Caki2 (cell line): ENCODE data around the gene PES1. TPM values are rescaled to one million over a fixed set of nuclear protein-coding genes. Genes with fewer than 3 reads are reported as not detected.
"Not testable (repeated sequence)": the region's sequence is repeated elsewhere in the genome, so short reads cannot be mapped to it uniquely, and the experiment has no call there.

Experiments
- DNase-seq: peaks from one replicate; pipeline ENCODE4 v3.0.0-alpha.2; 2015; ENCODE audit warnings: low read depth
- in situ Hi-C: cut with HindIII; loops from 2 replicates; pipeline ENCODE4 v1.10.0; 2016; ENCODE audit warnings: low sequenced_read_pairs, low pct_unique_long_range_greater_than_20kb, mixed read lengths
- total RNA-seq: library from RNA; depleted of rRNA; stranded (reverse); fragments of >200 nt; shearing (Covaris generic); gene quantifications from 2 replicates; pipeline ENCODE4 v1.2.3, GENCODE V29; 2014; ENCODE audit warnings: low replicate concordance; rRNA removed

Gene PES1
- total RNA-seq = 179 and 184 TPM in 2 replicates

DNA sequence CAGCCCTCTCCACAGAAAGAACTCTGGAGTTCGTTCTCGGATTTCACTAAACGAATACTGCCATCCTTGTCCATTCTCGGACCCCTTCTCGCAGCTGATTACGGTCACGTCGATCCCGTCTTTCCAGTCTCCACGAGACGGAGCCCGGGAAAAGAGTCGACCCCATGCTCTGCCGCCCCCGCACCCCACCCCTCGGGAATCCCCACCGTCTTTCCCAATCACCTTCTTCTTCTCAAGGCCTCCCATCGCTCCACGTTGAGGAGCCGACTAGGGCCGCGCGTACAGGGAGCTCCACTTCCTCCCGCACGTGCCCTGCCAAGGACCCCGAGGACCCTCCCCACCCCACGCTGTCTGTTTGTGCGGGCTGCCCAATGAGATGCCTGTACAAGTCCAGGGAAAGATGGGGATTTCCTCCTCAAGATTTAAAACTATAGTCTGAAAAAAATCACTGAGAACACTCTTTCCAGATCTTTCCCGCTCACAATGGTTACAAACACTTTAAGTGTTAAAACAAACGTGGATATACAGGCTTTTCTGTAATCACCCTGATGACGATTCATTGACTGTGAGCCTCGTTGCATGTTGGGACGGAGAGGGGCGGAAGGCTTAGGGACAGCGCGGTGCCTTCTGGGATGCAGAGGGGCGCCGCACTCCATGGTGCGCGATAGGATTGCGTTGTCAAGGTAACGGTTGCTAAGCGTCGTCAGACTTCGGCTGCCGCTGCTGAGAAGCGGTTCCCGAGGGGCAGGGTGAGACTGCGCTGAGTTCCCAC is at the start of gene PES1:
TSS of gene PES1 (minus strand) at position 323 of the 772 bp plus-strand sequence. CDS start at position 246, 77 bp downstream.
- peak; percentile 99 for DNase-seq
- in situ Hi-C loops = no loop called here

DNA sequence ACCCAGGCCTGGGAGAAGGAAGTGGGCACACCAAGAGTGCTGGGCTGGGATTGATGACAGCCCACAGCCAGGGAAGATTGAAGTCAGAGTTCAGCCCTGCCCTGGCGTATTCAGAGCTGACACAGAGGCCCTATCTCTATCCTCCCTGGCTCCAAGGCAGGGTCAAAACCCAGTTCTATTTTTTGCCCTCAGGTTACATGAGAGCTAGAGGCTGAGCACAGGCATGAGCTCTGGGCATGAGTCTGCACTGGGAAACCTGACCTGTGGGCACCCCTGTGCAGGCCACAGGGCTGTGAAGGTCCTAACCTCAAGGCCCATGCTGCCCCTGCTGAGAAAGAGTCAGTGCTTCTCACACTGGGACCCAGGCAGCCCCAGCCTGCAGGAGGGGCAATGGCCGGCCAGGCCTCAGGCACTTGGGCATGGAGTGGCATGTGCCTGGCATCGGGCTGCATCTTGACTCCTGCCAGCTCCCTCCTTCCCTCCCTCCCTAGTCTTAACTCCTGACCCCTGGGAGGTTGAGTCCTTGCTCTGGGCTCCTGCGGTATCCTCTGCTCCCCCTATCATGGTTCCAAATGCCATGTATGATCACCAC is 49.2 kb upstream of the PES1 start:
- in situ Hi-C loops = no loop called here

GRCh38 chr22:30640361-30640760 is 48.7 kb upstream of the PES1 start:
- DNase-seq = no peak
- in situ Hi-C loops = no loop called here

More for the DNA sequence above, 49.2 kb upstream of the PES1 start:
- DNase-seq = no peak

DNA sequence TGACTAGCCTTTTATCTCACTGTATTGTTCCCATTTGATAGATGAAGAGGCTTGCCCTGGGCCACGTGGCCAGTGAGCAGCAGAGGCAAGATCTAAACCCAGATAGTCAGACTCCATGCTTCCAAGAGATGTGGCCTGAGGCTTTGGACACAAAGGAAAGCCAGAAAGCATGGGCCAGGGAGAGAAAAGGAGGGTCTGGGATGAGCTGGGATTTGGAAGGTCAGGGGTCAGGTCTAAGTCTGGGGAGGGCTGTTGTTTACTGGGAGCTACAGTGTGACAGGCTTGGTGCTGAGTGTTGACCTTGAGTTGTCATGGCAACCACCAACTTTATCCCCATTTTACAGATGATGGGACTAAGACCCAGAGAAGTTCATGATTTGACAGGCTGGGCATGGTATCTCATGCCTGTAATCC is 46.0 kb upstream of the PES1 start:
- in situ Hi-C loops = no loop called here

DNA sequence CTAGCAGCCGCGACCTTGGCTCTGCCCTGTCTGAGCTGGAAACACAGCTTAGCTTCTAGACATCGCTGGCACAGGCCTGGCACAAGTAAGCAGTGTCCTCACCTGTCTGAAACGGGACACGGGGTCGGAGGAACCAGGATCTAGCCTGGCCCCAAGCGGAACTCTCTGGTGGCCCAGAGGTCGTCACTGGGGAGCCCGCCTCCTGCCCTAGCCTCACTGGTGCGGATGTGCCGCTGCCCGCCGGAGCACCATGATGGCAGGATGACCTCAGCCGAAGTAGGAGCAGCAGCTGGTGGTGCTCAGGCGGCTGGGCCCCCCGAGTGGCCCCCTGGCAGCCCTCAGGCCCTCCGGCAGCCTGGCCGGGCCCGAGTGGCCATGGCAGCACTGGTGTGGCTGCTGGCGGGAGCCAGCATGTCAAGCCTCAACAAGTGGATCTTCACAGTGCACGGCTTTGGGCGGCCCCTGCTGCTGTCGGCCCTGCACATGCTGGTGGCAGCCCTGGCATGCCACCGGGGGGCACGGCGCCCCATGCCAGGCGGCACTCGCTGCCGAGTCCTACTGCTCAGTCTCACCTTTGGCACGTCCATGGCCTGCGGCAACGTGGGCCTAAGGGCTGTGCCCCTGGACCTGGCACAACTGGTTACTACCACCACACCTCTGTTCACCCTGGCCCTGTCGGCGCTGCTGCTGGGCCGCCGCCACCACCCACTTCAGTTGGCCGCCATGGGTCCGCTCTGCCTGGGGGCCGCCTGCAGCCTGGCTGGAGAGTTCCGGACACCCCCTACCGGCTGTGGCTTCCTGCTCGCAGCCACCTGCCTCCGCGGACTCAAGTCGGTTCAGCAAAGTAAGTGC is 44.7 kb upstream of the PES1 start:
- in situ Hi-C loops = no loop called here
- no peak for DNase-seq

More for the DNA sequence above, 46.0 kb upstream of the PES1 start:
- peak; percentile 10 for DNase-seq

DNA sequence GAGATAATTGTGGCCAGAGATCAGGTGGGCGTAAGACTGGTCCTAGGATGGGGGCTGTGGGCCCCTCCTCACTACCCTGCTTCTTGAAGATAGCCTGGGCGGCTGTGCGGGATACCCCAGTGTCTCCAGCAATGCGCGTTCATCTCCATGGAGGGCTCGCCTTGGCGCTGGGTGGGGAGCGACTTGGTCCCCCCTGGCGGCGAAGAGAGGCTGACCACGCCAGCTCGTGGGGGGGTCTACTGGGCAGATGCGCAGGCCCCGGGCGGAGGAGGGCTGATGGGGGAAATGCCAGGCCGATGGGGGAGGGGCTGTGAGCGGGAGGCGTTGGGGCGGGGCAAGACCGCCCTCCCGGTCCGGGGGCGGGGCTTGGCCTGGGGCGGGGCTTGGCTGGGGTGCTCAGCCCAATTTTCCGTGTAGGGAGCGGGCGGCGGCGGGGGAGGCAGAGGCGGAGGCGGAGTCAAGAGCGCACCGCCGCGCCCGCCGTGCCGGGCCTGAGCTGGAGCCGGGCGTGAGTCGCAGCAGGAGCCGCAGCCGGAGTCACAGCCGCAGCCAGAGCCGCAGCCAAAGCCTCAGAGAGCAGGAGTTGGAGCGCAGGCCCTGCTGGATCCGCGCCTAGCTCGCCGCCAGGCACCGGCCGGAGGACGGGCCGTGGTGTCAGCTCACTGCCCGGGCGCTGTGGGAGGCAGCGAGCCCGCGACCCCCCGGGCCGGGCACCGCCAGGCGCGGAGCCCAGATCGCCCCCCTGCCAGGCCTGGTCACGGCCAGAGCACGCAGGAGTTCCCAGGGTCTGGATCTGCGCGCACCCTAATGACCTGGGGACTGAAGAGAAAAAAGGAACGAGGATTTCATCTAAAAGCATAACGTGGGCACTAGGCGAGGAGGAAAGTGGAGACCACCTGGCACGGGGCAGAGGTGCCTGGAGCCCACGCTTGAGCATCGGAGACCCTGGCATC is 43.8 kb upstream of the PES1 start, which contains the start of gene SLC35E4:
TSS of gene SLC35E4 (plus strand) at position 509 of the 953 bp plus-strand sequence. CDS start 670 bp downstream, outside the sequence.
- in situ Hi-C loops = no loop called here

GRCh38 chr22:30634471-30635233 is 42.9 kb upstream of the PES1 start:
- DNase-seq = peak; percentile 78
- in situ Hi-C loops = no loop called here

More for the DNA sequence above, 43.8 kb upstream of the PES1 start, which contains the start of gene SLC35E4:
- DNase-seq = peak; percentile 79

DNA sequence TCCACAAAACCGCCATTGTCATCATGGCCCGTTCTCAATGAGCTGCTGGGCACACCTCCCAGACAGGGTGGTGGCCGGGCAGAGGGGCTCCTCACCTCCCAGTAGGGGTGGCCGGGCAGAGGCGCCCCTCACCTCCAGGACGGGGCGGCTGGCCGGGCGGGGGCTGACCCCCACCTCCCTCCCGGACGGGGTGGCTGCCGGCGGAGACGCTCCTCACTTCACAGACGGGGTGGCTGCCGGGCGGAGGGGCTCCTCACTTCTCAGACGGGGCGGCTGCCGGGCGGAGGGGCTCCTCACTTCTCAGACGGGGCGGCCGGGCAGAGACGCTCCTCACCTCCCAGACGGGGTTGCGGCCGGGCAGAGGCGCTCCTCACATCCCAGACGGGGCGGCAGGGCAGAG is 39.8 kb upstream of the PES1 start:
- DNase-seq, in situ Hi-C loops: not testable (repeated sequence)

- in situ Hi-C loops = no loop called here
Measured at GRCh38 chr22:30628491-30628890, 36.8 kb upstream of the PES1 start.

DNA sequence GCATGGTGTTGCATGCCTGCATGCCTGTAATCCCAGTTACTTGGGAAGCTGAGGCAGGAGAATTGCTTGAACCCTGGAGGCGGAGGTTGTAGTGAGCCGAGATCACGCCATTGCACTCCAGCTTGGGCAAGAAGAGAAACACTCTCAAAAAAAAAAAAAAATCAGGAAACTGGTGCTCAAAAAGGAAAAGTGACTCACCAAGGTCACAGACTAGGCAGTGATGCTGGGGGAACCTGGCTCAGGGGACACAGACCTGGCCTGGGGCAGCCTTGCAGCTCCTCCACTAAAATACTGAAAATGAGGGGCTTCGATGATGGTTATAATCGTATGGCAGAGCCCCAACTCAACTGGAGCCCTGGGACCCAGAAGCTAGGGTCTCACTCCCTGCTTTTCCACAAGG is 35.8 kb upstream of the PES1 start:
- DNase-seq = no peak
- in situ Hi-C loops = no loop called here

More at GRCh38 chr22:30628491-30628890, 36.8 kb upstream of the PES1 start:
- no peak for DNase-seq

DNA sequence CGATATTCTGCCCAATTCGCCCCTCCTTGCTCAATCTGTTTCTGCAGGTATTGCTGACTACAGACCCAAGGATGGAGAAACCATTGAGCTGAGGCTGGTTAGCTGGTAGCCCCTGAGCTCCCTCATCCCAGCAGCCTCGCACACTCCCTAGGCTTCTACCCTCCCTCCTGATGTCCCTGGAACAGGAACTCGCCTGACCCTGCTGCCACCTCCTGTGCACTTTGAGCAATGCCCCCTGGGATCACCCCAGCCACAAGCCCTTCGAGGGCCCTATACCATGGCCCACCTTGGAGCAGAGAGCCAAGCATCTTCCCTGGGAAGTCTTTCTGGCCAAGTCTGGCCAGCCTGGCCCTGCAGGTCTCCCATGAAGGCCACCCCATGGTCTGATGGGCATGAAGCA is 34.7 kb upstream of the PES1 start:
- no peak for DNase-seq
- in situ Hi-C loops = no loop called here

- in situ Hi-C loops, DNase-seq: not testable (repeated sequence)
Measured at GRCh38 chr22:30619909-30620308, 28.2 kb upstream of the PES1 start.

- in situ Hi-C loops = no loop called here
- no peak for DNase-seq
Measured at GRCh38 chr22:30617819-30618218, 26.1 kb upstream of the PES1 start.

DNA sequence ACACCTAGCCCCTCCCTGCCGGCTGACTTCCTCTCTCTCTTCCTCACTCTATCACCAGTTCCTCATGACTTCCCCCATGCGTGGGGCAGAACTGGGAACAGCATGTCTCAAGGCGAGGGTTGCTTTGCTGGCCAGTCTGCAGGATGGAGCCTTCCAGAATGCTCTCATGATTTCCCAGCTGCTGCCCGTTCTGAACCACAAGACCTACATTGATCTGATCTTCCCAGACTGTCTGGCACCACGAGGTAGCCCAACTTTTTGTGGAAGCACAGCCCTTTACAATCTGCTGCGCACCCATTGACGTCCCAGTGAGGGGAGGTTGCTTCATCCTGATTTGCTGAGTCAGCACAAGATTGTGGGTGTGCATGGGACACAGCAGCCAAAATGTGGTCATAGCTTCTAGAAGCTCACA is 23.8 kb upstream of the PES1 start:
- in situ Hi-C loops = no loop called here
- DNase-seq = no peak

- DNase-seq = no peak
- in situ Hi-C loops = no loop called here
Measured at GRCh38 chr22:30614879-30615278, 23.2 kb upstream of the PES1 start.

DNA sequence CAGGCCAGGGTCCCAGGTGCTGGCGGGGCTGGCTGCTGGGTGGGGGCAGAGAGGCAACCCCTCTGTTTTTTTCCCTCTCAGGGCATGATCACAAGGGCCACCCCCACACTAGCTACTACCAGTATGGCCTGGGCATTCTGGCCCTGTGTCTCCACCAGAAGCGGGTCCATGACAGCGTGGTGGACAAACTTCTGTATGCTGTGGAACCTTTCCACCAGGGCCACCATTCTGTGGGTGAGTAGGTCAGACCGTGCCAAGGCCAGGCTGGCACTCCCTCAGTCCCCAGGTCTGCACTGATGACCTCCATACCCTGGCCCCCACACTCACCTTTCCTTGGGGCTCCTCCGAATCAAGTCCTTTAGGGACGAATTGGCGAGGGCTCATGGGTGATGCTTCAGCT is 22.6 kb upstream of the PES1 start:
- in situ Hi-C loops = no loop called here
- no peak for DNase-seq

DNA sequence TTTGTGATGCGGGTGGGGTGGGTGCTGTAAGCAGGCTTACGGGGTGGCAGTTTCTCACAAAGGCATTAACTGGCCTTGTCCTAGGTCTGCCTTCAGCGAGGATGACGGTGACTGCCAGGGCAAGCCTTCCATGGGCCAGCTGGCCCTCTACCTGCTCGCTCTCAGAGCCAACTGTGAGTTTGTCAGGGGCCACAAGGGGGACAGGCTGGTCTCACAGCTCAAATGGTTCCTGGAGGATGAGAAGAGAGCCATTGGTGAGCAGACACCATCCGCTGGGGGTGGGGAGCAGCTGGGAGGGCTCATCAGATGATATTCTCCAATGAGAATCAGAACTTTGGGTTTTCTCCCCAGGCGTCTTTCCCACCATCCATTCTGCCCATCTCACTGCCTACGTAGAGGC is 21.1 kb upstream of the PES1 start:
- no peak for DNase-seq
- in situ Hi-C loops = no loop called here
